ENCODE results near the gene RAB30.
"Not testable (repeated sequence)": the region's sequence is repeated elsewhere in the genome, so short reads cannot be mapped to it uniquely, and the experiment has no call there.

The RAB30 gene

DNA sequence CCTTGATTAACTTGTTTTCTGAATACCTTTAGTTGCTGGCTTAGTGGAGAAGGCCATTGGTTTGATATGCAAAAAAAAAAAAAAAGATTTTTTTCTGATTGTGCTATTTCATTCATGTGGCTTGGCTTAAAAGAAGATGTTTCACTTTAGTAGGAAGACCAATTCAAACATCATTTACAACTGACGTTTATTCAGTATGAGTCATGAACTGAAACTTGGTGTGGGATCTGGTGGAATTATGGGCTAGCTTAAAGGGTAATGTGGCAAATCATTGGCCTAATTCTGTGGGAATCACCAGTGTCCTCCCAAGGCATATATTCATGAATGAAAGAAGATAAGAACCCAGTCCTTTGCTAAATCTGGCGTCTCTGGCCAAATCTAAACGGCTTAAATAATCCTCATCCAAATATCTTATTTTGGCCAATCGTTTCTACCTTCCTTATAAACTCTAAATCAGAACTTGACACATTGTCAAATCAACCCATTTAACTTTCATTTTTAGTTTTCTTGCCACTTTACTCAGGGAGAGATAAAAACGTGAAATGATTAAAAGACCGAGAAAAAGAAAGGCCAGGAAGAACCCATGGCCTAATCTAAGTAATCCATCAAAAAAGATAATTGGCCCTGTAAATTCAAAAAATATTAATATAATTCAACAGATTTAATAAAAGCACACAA, 93.1 kb downstream of the RAB30 start:
- DNase-seq: no peak

DNA sequence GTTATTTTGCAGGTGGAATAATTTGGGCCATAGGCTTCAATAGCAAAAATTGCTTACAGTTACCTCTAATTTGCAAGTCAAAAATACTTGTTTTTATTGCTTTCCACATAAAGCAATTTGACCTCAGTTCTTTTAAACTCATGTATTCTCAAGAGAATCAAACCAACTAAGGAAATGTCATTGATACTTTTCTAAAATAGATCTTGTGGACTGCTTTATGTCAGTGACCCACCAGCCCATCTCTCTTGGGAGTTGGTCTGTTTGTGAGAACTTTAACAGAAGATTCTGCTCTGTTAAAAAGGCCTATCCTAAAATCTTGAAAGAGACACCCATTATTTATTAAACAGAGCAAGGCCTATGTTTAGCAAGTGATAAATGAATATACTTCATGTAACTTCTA, 94.9 kb downstream of the RAB30 start:
- DNase-seq: no peak

DNA sequence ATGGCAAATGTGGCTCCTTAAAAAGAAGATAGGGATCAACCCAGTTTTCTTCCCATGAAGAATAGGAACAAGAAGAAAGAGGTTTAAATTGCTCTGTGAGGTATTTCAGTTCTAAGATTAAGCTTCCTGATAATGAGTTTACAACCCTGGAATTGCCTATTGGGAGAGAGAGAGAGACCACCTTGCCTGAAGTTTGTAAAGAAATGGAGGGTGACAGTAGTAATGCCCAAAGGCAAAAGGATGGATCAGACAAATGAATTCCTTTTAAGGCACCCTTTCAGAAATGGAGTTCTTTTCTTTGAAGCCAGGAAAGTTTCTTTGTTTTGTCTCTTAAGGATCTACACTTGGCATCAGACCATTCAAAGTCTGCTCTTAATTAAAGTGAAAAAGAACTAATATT, 95.8 kb downstream of the RAB30 start:
- no peak for DNase-seq

DNA sequence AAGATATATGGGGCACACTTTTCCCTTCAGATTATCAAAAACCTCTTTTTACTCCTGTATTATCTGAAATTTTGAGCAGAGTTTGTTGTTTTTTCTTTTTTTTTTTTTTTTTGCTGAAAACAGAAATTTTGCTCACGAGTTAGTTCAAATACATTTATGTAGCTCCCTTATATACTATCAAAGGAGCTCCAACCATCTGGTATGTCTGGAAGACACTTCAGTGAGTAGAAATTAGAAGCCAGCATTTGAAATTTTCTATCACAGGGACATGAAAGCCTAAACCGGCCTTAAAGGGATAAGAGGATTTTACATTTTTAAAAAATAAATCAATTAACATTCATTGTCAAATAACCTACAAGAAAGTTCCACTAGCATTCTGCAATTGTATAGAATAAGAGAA, 96.8 kb downstream of the RAB30 start:
- no peak for DNase-seq

DNA sequence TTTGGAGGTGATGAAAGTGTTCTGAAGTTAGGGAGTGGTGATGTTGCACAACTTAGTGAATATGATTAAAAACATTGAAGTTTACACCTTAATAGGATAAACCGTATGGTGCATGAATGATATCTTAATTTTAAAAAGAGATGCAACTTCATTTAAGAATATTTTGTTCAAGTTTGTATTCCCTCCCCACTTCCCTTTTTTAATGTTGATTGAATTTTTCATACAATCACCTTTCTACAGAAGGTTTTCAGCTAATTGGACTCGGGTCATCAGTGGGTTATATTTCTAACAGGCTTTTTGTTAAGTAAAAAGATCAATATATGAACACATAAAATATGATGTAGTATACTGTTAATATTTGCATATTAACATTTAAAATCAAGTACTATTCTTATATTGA, 97.6 kb downstream of the RAB30 start:
- DNase-seq: no peak

DNA sequence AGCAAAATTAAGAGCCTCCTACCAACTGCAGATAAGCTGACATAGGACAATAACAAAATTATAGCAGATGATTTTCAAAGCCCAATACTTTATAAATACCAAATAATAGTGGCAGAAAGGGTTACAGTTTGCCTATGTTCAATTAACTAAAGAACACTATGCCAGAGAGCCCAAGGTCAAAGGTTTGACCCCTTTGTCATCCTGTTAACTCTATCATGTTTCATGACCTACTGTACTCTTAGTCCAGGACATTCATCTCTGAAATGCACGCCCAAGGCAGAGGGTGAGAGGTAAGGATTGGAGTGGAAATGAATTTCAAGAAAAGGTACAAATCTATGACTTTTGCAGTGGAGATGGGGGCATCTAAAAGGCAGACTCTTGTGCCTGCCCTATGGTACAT, 99.6 kb downstream of the RAB30 start:
- DNase-seq: no peak

DNA sequence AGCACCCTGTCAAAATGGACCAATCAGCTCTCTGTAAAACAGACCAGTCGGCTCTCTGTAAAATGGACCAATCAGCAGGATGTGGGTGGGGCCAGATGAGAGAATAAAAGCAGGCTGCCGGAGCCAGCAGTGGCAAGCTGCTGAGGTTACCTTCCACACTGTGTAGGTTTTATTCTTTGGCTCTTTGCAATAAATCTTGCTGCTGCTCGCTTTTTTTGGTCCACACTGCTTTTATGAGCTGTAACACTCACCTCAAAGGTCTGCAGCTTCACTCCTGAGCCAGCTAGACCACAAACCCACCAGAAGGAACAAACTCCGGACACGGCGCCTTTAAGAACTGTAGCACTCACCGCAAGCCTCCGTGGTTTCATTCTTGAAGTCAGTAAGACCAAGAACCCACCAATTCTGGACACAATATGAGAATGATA, 100.2 kb downstream of the RAB30 start:
- DNase-seq: peak; percentile 17

DNA sequence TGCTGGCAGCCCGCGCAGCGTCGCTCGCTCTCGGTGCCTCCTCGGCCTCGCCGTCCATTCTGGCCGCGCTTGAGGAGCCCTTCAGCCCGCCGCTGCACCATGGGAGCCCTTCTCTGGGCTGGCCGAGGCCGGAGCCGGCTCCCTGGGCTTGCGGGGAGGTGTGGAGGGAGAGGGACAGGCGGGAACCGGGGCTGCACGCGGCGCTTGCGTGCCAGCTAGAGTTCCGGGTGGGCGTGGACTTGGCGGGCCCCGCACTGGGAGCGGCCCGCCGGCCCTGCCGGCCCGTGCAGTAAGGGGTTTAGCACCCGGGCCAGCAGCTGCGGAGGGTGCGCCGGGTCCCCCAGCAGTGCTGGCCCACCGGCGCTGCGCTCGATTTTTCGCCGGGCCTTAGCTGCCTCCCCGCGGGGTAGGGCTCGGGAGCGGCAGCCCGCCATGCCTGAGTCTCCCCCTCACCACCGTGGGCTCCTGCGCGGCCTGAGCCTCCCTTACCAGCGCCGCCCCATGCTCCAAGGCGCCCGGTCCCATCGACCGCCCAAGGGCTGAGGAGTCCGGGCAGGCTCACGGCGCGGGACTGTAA, 101.1 kb downstream of the RAB30 start:
- DNase-seq: not testable (repeated sequence)

DNA sequence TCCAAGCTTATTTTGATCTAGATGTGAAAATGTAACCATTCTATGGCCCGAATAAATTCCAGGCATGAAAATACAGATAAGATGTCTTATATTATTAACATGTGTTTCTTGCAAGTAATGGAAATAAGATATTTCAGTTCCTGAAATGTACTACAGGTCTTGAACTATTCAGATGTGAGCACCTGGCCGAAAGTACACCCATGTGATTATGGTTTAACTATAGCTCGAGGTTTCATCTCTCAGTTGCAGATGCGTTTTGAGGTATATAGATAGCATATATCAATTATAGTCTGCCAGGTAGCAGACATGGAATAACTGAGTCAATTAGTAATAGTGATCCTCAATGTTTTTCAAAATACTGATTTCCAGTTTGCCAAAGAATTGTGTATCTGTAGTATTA, 101.9 kb downstream of the RAB30 start:
- no peak for DNase-seq

DNA sequence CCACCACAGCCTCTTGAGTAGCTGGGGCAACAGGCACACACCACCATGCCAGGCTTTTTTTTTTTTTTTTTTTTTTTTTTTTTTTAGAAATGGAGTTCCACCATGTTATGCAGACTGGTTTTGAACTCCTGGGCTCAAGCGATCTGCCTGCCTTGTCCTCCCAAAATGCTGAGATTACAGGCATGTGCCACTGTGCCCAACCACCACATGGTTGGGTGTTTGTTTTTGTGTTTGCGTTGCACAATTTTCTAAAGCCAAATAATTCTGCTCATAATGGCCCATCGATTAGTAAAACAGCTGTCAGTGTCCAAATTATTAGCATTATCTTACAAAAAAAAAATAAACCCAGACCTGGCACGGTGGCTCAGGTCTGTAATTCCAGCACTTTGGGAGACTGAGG, 104.3 kb downstream of the RAB30 start:
- DNase-seq: no peak

DNA sequence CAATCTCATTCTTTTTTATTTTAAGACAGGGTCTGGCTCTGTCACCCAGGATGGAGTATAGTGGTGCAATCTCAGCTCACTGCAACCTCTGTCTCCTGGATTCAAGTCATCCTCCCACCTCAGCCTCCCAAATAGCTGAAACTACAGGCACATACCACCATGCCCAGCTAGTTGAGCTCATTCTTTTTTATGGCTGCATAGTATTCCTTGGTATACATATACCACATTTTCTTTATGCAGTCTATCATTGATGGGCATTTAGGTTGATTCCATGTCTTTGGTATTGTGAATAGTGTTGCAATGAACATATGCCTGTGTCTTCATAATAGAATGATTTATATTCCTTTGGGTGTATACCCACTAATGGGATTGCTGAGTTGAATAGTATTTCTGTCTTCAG, 109.7 kb downstream of the RAB30 start:
- not testable (repeated sequence) for DNase-seq

DNA sequence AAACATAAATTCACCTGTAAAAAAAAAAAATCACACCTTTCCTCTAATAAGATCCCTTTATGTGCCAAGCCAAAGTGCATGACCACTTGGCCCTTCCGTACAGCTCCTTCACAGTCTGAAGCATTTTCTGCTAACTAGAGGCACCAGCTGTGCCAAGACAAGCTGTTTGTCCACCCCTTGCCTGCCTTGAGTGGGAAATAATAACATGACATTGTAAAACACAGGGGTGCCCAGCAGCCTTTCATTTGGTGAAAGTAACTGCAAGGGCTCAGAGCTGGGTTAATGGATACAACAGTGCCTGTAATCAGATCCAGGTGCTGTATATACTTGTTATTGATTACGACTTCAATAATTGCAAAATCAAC, 110.9 kb downstream of the RAB30 start:
- DNase-seq: no peak

DNA sequence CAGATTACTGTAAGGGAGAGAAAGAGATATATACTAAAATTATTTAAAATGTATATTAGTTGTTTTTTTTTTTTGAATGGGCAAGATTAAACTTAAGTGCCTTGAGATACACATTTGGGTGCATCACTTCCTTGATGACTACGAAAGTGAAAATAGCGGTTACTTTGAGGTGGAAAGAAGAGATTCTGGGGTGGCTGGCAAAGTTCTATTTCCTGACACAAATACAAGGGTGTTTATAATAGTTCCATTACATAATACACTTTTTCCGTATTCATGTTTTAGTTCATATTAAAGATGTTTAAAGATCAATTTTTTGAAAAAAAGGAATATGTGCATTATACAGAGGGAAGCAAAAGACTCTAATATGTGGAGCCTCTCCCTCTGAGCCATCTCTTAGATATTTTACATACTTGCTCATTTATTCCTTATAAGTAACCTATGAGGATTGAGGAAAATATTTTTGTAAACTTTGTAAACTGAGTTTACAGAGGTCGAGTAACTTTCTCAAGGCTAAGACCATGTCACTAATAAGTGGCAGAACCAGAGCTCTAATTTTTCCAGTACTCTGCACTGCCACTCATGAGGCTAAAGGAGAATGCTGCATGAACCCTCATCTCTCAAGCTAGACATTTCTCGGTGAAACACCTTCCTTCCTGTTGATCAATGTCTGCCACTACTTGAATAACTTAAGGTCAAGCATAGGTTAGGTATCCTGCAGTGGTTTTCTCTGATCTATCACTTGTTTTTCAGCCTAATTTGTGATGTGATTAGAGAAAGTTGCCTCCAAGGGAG, 111.5 kb downstream of the RAB30 start:
- DNase-seq: no peak

DNA sequence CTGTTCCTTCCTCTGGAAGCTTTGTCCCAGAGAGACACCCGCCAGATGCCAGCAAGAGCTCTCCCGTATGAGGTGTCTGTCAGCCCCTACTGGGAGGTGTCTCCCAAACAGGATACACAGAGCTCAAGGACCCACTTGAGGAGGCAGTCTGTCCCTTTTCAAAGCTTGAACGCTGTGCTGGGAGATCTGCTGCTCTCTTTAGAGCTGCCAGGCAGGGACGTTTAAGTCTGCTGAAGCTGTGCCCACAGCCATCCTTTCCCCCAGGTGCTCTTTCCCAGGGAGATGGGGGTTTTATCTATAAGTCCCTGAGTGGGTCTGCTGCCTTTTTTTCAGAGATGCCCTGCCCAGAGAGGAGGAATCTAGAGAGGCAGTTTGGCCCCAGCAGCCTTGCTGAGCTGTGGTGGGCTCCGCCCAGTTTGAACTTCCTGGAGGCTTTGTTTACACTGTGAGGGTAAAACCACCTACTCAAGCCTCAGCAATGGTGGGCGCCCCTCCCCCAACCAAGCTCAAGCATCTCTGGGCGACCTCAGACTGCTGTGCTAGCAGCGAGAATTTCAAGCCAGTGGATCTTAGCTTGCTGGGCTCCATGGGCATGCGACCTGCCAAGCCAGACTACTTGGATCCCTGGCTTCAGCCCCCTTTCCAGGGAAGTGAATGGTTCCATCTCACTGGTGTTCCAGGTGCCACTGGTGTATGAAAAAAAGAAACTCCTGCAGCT, 115.8 kb downstream of the RAB30 start:
- peak; percentile 32 for DNase-seq

DNA sequence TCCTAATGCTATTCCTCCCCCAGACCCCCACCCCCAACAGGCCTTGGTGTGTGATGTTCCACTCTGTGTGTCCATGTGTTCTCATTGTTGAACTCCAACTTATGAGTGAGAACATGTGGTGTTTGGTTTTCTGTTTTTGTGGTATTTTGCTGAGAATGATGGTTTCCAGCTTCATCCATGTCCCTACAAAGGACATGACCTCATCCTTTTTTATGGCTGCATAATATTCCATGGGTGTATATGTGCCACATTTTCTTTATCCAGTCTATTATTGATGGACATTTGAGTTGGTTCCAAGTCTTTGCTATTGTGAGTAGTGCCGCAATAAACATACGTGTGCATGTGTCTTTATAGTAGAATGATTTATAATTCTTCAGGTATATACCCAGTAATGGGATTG, 121.2 kb downstream of the RAB30 start:
- not testable (repeated sequence) for DNase-seq

GRCh38 chr11:82949352-82949751, 122.3 kb downstream of the RAB30 start:
- DNase-seq: no peak

DNA sequence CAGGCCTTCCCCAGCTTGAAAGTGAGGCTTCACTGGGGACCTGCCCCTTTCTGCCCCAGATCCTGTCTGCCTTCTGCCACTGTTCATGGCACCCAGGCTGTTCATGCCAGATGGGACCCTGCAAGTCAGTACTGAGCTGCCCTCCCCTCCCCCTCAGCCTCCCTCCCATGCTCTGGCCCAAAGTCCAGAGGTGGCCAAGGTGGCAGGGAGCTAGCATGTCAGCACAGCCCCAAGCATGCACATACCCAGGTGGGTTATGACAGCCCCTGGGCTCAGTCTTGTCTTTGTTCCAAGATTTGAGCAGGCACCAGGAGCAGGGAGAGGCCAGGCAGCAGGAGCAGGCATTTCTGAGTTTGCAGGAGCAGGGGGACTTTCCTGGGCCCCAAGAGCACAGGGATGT, 126.0 kb downstream of the RAB30 start:
- no peak for DNase-seq

- DNase-seq: not testable (repeated sequence)
Observed at GRCh38 chr11:82945041-82945440, 126.7 kb downstream of the RAB30 start.

DNA sequence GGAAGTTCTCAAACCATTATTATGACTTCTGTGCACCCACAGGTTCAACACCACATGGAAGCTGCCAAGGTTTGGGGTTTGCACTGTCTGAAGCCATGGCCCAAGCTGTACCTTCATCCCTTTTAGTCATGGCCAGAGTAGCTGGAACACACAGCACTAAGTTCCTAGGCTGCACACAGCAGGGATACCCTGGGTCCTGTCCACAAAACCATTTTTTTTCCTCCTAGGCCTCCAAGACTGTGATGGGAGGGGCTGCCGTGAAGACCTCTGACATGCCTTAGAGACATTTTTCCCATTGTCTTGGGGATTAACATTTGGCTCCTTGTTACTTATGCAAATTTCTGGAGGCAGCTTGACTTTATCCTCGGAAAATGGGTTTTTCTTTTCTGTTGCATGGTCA, 127.5 kb downstream of the RAB30 start:
- no peak for DNase-seq

GRCh38 chr11:82943430-82943829, 128.3 kb downstream of the RAB30 start:
- not testable (repeated sequence) for DNase-seq

GRCh38 chr11:82942376-82942775, 129.3 kb downstream of the RAB30 start:
- no peak for DNase-seq

DNA sequence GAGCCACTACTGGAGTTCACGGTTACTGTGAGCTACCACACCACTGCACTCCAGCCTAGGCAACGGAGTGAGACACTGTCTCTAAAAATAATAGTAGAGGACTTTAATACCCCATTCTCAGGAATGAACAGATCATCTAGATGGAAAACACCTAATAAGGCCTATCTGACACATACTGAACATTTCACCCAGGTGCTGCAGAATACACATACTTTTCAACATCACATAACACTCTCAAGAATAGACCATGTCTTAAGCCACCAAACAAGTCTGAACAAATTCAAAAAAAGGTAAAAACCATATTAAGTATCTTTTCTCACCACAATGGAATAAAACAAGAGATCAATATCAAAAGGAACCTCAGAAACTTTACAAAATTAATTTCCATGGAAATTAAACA, 132.2 kb downstream of the RAB30 start:
- no peak for DNase-seq

- no peak for DNase-seq
Observed at GRCh38 chr11:82937554-82937953, 134.1 kb downstream of the RAB30 start.

DNA sequence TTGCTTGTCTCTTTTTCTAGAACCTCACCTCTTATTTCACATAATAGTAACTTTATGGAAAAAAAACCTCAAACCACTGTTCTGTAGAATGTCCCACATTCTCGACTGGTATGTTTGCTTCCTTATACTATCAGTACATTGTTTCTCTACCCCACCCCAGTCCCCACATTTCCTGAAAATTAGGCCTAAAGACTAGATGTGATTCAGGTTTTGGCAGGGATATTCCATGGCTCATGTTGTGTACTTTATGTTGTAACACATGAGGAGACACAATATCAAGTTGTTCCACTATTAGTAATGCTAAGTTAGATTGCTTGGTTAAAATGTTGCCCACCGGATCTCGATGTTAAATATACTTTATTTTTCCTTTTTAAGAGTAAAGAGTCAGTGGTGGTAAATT, 135.4 kb downstream of the RAB30 start:
- DNase-seq: no peak

Data from stimulated activated naive CD4-positive, alpha-beta T cell treated with Interleukin-2 at 50 U/mL for 16 hours (primary cell).